Measurements from ENCODE around the gene NACA2.
"Not testable (repeated sequence)": the region's sequence is repeated elsewhere in the genome, so short reads cannot be mapped to it uniquely, and the experiment has no call there.

The NACA2 gene

DNA sequence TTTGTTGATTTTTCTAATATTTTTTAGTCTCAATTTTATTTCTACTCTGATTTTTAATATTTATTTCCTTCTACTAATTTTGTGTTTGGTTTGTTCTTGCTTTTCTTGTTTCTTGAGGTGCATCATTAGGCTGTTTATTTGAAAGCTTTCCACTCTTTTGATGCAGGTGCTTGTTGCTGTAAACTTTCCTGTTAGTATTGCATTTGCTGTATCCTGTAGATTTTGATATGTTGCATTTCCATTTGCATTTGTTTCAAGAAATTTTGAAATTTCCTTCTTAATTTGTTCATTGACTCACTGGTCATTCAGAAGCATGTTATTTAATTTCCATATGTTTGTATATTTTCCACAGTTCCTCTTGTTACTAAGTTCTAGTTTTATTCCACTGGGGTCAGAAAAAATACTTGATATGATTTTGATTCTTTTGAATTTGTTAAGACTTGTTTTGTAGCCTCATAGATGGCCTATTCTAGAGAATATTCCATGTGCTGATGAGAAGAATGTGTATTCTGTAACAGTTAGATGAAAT lies 43.1 kb upstream of the NACA2 start:
- Histone ChIP-seq H3K27ac (no peak overlapping the region), H3K4me1 (no peaks in the 10 kb centered on the region), H3K27me3 (no peaks in the 10 kb centered on the region), H3K36me3 (no peaks in the 10 kb centered on the region), H3K4me3 (no peak overlapping the region), H3K9me3 (peaks cover 0 to 6% (median 4%) of the 10 kb centered on the region in 3 donors)
- TF ChIP-seq, protein P1, sequence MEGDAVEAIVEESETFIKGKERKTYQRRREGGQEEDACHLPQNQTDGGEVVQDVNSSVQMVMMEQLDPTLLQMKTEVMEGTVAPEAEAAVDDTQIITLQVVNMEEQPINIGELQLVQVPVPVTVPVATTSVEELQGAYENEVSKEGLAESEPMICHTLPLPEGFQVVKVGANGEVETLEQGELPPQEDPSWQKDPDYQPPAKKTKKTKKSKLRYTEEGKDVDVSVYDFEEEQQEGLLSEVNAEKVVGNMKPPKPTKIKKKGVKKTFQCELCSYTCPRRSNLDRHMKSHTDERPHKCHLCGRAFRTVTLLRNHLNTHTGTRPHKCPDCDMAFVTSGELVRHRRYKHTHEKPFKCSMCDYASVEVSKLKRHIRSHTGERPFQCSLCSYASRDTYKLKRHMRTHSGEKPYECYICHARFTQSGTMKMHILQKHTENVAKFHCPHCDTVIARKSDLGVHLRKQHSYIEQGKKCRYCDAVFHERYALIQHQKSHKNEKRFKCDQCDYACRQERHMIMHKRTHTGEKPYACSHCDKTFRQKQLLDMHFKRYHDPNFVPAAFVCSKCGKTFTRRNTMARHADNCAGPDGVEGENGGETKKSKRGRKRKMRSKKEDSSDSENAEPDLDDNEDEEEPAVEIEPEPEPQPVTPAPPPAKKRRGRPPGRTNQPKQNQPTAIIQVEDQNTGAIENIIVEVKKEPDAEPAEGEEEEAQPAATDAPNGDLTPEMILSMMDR (IDR thresholded peaks at IDR 0.05), result no peak
- intact Hi-C loops (cut with DNase I; ENCODE audit: low total_unique reads), result no loop called here
- DNase-seq, result no peak

- DNase-seq, result no peak
- no peaks in the 10 kb centered on the region for H3K27me3 ChIP-seq
- no peak overlapping the region for H3K27ac ChIP-seq
- no peaks in the 10 kb centered on the region for H3K36me3 ChIP-seq
- peaks cover 0 to 6% (median 4%) of the 10 kb centered on the region in 3 donors for H3K9me3 ChIP-seq
- intact Hi-C loops (cut with DNase I; ENCODE audit: low total_unique reads), result no loop called here
- H3K4me1 ChIP-seq, result no peaks in the 10 kb centered on the region
- H3K4me3 ChIP-seq, result no peak overlapping the region
- TF ChIP-seq, protein P1 (IDR thresholded peaks at IDR 0.05), result no peak
Observed at GRCh38 chr17:61632826-61633225, 41.8 kb upstream of the NACA2 start.

DNA sequence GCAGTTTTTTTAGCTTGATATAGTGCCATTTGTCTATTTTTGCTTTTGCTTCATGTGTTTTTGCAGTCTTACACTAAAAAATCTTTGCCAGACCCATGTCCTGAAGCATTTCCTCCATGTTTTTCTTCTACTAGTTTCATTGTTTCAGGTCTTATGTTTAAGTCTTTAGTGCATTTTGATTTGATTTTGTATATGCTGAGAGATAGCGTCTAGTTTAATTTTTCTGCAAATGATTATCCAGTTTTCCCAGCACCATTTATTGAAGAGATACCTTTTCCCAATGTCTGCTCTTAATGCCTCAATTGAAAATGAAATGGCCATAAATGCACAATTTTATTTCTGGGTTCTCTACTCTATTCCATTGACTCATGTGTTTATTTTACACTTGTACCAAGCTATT lies 40.8 kb upstream of the NACA2 start:
- no peaks in the 10 kb centered on the region for H3K27me3 ChIP-seq
- H3K27ac ChIP-seq, result no peak overlapping the region
- no peak overlapping the region for H3K4me3 ChIP-seq
- TF ChIP-seq, protein P1 (IDR thresholded peaks at IDR 0.05), result no peak
- intact Hi-C loops (cut with DNase I; ENCODE audit: low total_unique reads), result no loop called here
- peaks cover 0 to 6% (median 4%) of the 10 kb centered on the region in 3 donors for H3K9me3 ChIP-seq
- no peak for DNase-seq
- H3K36me3 ChIP-seq, result no peaks in the 10 kb centered on the region
- H3K4me1 ChIP-seq, result no peaks in the 10 kb centered on the region

- H3K4me1 ChIP-seq, H3K36me3 ChIP-seq, H3K4me3 ChIP-seq: not testable (repeated sequence)
Observed at GRCh38 chr17:61628158-61628557, 37.1 kb upstream of the NACA2 start.

GRCh38 chr17:61627658-61628057 lies 36.6 kb upstream of the NACA2 start:
- H3K4me1 ChIP-seq, result no peaks in the 10 kb centered on the region
- no peak overlapping the region for H3K27ac ChIP-seq
- H3K9me3 ChIP-seq, result no peaks in the 10 kb centered on the region
- no peaks in the 10 kb centered on the region for H3K27me3 ChIP-seq
- intact Hi-C loops (cut with DNase I; ENCODE audit: low total_unique reads), result no loop called here
- H3K4me3 ChIP-seq, result no peak overlapping the region
- no peaks in the 10 kb centered on the region for H3K36me3 ChIP-seq
- DNase-seq, result no peak
- TF ChIP-seq, protein P1 (IDR thresholded peaks at IDR 0.05), result no peak

More at GRCh38 chr17:61628158-61628557, 37.1 kb upstream of the NACA2 start:
- intact Hi-C loops (cut with DNase I; ENCODE audit: low total_unique reads); H3K27ac ChIP-seq; H3K27me3 ChIP-seq; DNase-seq; H3K9me3 ChIP-seq: not testable (repeated sequence)

GRCh38 chr17:61627125-61627524 lies 36.1 kb upstream of the NACA2 start:
- no peak overlapping the region for H3K4me3 ChIP-seq

More at GRCh38 chr17:61627125-61627524, 36.1 kb upstream of the NACA2 start:
- Histone ChIP-seq H3K27me3 (no peaks in the 10 kb centered on the region), H3K4me1 (no peaks in the 10 kb centered on the region), H3K9me3 (no peaks in the 10 kb centered on the region), H3K36me3 (no peaks in the 10 kb centered on the region), H3K27ac (no peak overlapping the region)
- TF ChIP-seq, protein P1 (IDR thresholded peaks at IDR 0.05), result no peak
- intact Hi-C loops (cut with DNase I; ENCODE audit: low total_unique reads), result no loop called here
- no peak for DNase-seq

Measured in tibial artery (tissue), 4 donors.